NCI-H774 (cell line): ENCODE data around the gene DNAJC1.
"Not testable (repeated sequence)": the region's sequence is repeated elsewhere in the genome, so short reads cannot be mapped to it uniquely, and the experiment has no call there.

Experiments used
- DNase-seq: peaks from one replicate; lab custom pipeline; 2025; lab: John Stamatoyannopoulos, UW

The DNAJC1 gene

GRCh38 chr10:21724687-21725367, 278.7 kb downstream of the DNAJC1 start:
- DNase-seq, result peak; percentile 92

- DNase-seq, result no peak
Measured at GRCh38 chr10:21724020-21724589, 279.4 kb downstream of the DNAJC1 start.

- DNase-seq, result no peak
Measured at GRCh38 chr10:21722209-21722608, 281.3 kb downstream of the DNAJC1 start.

GRCh38 chr10:21721000-21721665, 282.4 kb downstream of the DNAJC1 start:
- no peak for DNase-seq

GRCh38 chr10:21720090-21720489, 283.4 kb downstream of the DNAJC1 start:
- DNase-seq, result no peak

- DNase-seq, result no peak
Measured at GRCh38 chr10:21719502-21719901, 284.0 kb downstream of the DNAJC1 start.

GRCh38 chr10:21717437-21718054, 286.0 kb downstream of the DNAJC1 start:
- not testable (repeated sequence) for DNase-seq

GRCh38 chr10:21715531-21716195, 287.9 kb downstream of the DNAJC1 start:
- no peak for DNase-seq

GRCh38 chr10:21712975-21713374, 290.6 kb downstream of the DNAJC1 start:
- no peak for DNase-seq

GRCh38 chr10:21707498-21707897, 296.0 kb downstream of the DNAJC1 start:
- no peak for DNase-seq
